ENCODE measurements around the gene PLD3. TPM values are rescaled to one million over a fixed set of nuclear protein-coding genes. Genes with fewer than 3 reads are reported as not detected.

The PLD3 gene
- total RNA-seq, 1 experiment from 2014 or later, result 179 TPM

Other genes with a start within 250 kb of the PLD3 start
- 3.8 and 4.9 TPM in 2 replicates for gene MAP3K10, start 157.3 kb upstream of the PLD3 start, total RNA-seq (2014; rRNA removed; shearing (Covaris generic))
- gene TTC9B, start 130.3 kb upstream of the PLD3 start, total RNA-seq (2014; rRNA removed; shearing (Covaris generic)), result not detected in 2 replicates
- 0.29 TPM in 1 of 2 replicates, not detected in the other for gene CCNP, start 122.0 kb upstream of the PLD3 start, total RNA-seq (2014; rRNA removed; shearing (Covaris generic))
- 53.5 and 65.1 TPM in 2 replicates for gene AKT2, start 63.4 kb upstream of the PLD3 start, total RNA-seq (2014; rRNA removed; shearing (Covaris generic))
- 7.2 and 8.9 TPM in 2 replicates for gene C19orf47, start 298 bp upstream of the PLD3 start, total RNA-seq (2014; rRNA removed; shearing (Covaris generic))
- under 0.01 TPM in 1 of 2 replicates, not detected in the other for gene HIPK4, start 41.5 kb downstream of the PLD3 start, total RNA-seq (2014; rRNA removed; shearing (Covaris generic))
- gene PRX, start 64.7 kb downstream of the PLD3 start, total RNA-seq (2014; rRNA removed; shearing (Covaris generic)), result 0.72 and 1.2 TPM in 2 replicates
- gene SERTAD1, start 77.3 kb downstream of the PLD3 start, total RNA-seq (2014; rRNA removed; shearing (Covaris generic)), result 13.2 and 17.1 TPM in 2 replicates
- 29.4 and 32.3 TPM in 2 replicates for gene SERTAD3, start 95.6 kb downstream of the PLD3 start, total RNA-seq (2014; rRNA removed; shearing (Covaris generic))
- 77.4 and 101 TPM in 2 replicates for gene BLVRB, start 117.0 kb downstream of the PLD3 start, total RNA-seq (2014; rRNA removed; shearing (Covaris generic))
- 0.84 and 2.9 TPM in 2 replicates for gene SPTBN4, start 118.3 kb downstream of the PLD3 start, total RNA-seq (2014; rRNA removed; shearing (Covaris generic))
- 31.0 and 33.3 TPM in 2 replicates for gene SHKBP1, start 228.2 kb downstream of the PLD3 start, total RNA-seq (2014; rRNA removed; shearing (Covaris generic))